DMS 273 (cell line): Measurements from ENCODE around the gene LRIF1.
"Not testable (repeated sequence)": the region's sequence is repeated elsewhere in the genome, so short reads cannot be mapped to it uniquely, and the experiment has no call there.

Source experiments
- DNase-seq: peaks from one replicate; lab custom pipeline; 2025; ENCODE audit not compliant: unreplicated experiment; lab: John Stamatoyannopoulos, UW

Gene LRIF1

GRCh38 chr1:110951161-110951560 is 12.6 kb downstream of the LRIF1 start:
- no peak for DNase-seq

GRCh38 chr1:110948038-110948810 is 15.5 kb downstream of the LRIF1 start:
- DNase-seq: no peak

- DNase-seq: no peak
Observed at GRCh38 chr1:110945626-110946025, 18.1 kb downstream of the LRIF1 start.

GRCh38 chr1:110944806-110945205 is 18.9 kb downstream of the LRIF1 start:
- DNase-seq: no peak

GRCh38 chr1:110936567-110936966 is 27.2 kb downstream of the LRIF1 start:
- no peak for DNase-seq

GRCh38 chr1:110931097-110931496 is 32.6 kb downstream of the LRIF1 start:
- DNase-seq: not testable (repeated sequence)

GRCh38 chr1:110928904-110929303 is 34.8 kb downstream of the LRIF1 start:
- DNase-seq: no peak

- no peak for DNase-seq
Observed at GRCh38 chr1:110928191-110928590, 35.5 kb downstream of the LRIF1 start.

- no peak for DNase-seq
Observed at GRCh38 chr1:110927484-110928075, 36.1 kb downstream of the LRIF1 start.

- DNase-seq: no peak
Observed at GRCh38 chr1:110921953-110922352, 41.8 kb downstream of the LRIF1 start.

- no peak for DNase-seq
Observed at GRCh38 chr1:110918016-110918415, 45.7 kb downstream of the LRIF1 start.

GRCh38 chr1:110916669-110917306 is 46.9 kb downstream of the LRIF1 start:
- no peak for DNase-seq

GRCh38 chr1:110916274-110916668 is 47.5 kb downstream of the LRIF1 start:
- no peak for DNase-seq

- DNase-seq: no peak
Observed at GRCh38 chr1:110915804-110916203, 47.9 kb downstream of the LRIF1 start.

GRCh38 chr1:110914676-110915075 is 49.0 kb downstream of the LRIF1 start:
- no peak for DNase-seq

GRCh38 chr1:110912784-110913183 is 50.9 kb downstream of the LRIF1 start:
- DNase-seq: no peak

GRCh38 chr1:110903853-110904500 is 59.7 kb downstream of the LRIF1 start:
- no peak for DNase-seq

- DNase-seq: no peak
Observed at GRCh38 chr1:110902820-110903463, 60.8 kb downstream of the LRIF1 start.

- no peak for DNase-seq
Observed at GRCh38 chr1:110899458-110899843, 64.3 kb downstream of the LRIF1 start.

- no peak for DNase-seq
Observed at GRCh38 chr1:110898734-110899457, 64.8 kb downstream of the LRIF1 start.

GRCh38 chr1:110897681-110898080 is 66.0 kb downstream of the LRIF1 start:
- DNase-seq: no peak
